ENCODE results near the gene ZBTB8A.
"Not testable (repeated sequence)": the region's sequence is repeated elsewhere in the genome, so short reads cannot be mapped to it uniquely, and the experiment has no call there.

ZBTB8A gene

GRCh38 chr1:32538887-32539583 is at the start of gene ZBTB8A:
TSS of gene ZBTB8A (plus strand) at chr1:32539427. CDS start at chr1:32592932, 53,505 bp downstream.
- peak; percentile 42 for DNase-seq

GRCh38 chr1:32489774-32490454 is 49.3 kb upstream of the ZBTB8A start:
- no peak for DNase-seq

- DNase-seq: no peak
These were observed 47.8 kb upstream of the ZBTB8A start for GRCh38 chr1:32491386-32491785.

GRCh38 chr1:32494196-32494595 is 45.0 kb upstream of the ZBTB8A start:
- no peak for DNase-seq

GRCh38 chr1:32494711-32495337 is 44.4 kb upstream of the ZBTB8A start:
- DNase-seq: no peak

- no peak for DNase-seq
These were observed 43.1 kb upstream of the ZBTB8A start for GRCh38 chr1:32496127-32496526.

GRCh38 chr1:32498751-32499150 is 40.5 kb upstream of the ZBTB8A start:
- no peak for DNase-seq

- DNase-seq: peak; percentile 68
These were observed 38.6 kb upstream of the ZBTB8A start for GRCh38 chr1:32500387-32501209.

GRCh38 chr1:32501865-32502264 is 37.4 kb upstream of the ZBTB8A start:
- DNase-seq: no peak

GRCh38 chr1:32503153-32503552 is 36.1 kb upstream of the ZBTB8A start:
- no peak for DNase-seq

- DNase-seq: no peak
These were observed 32.2 kb upstream of the ZBTB8A start for GRCh38 chr1:32507021-32507420.

GRCh38 chr1:32508761-32509160 is 30.5 kb upstream of the ZBTB8A start:
- no peak for DNase-seq

GRCh38 chr1:32509939-32510338 is 29.3 kb upstream of the ZBTB8A start:
- DNase-seq: no peak

- no peak for DNase-seq
These were observed 22.8 kb upstream of the ZBTB8A start for GRCh38 chr1:32516402-32516801.

- no peak for DNase-seq
These were observed 20.3 kb upstream of the ZBTB8A start for GRCh38 chr1:32518976-32519375.

GRCh38 chr1:32521165-32521564 is 18.1 kb upstream of the ZBTB8A start:
- no peak for DNase-seq

- no peak for DNase-seq
These were observed 14.2 kb upstream of the ZBTB8A start for GRCh38 chr1:32525053-32525452.

GRCh38 chr1:32525661-32526444 is 13.4 kb upstream of the ZBTB8A start:
- no peak for DNase-seq

- DNase-seq: not testable (repeated sequence)
These were observed 10.7 kb upstream of the ZBTB8A start for GRCh38 chr1:32528550-32528949.

- DNase-seq: no peak
These were observed 5.4 kb upstream of the ZBTB8A start for GRCh38 chr1:32533792-32534327.

GRCh38 chr1:32536117-32536516 is 3.1 kb upstream of the ZBTB8A start:
- no peak for DNase-seq

GRCh38 chr1:32536764-32537163 is 2.5 kb upstream of the ZBTB8A start:
- DNase-seq: no peak
